HCT116 (cell line): ENCODE data around the gene ARFGAP1.

ENCODE experiments used
- CEBPB ChIP-seq: IDR thresholded peaks from 2 replicates; pipeline ENCODE4 v1.6.1; 2012; ENCODE audit warnings: low read depth
- CTCF ChIP-seq, 3 experiments: fragments of 200-600 bp in 1 of 3; sonication (generic) in 1 of 3; IDR thresholded peaks in 2 of 3; conservative IDR thresholded peaks in 1 of 3; 2 replicates each; pipeline ENCODE4 v1.5.1; 2012 to 2017; ENCODE audit warnings: low read depth in 2 of 3, low read length in 2 of 3, antibody characterized with exemption in 1 of 3, borderline replicate concordance in 1 of 3, control low read depth in 1 of 3, mild to moderate bottlenecking in 1 of 3, mixed read lengths in 1 of 3, mixed run types in 1 of 3, moderate library complexity in 1 of 3; ENCODE audit not compliant: insufficient read depth in 1 of 3
- EZH2 ChIP-seq: fragments of 200-600 bp; sonication (generic); IDR thresholded peaks from 2 replicates; pipeline ENCODE4 v1.6.1; 2017; ENCODE audit warnings: antibody characterized with exemption, mixed run types
- EZH2phosphoT487 ChIP-seq: fragments of 200-600 bp; IDR thresholded peaks from 2 replicates; pipeline ENCODE4 v1.6.1; 2018; ENCODE audit warnings: antibody characterized with exemption, borderline replicate concordance
- POLR2A ChIP-seq: IDR thresholded peaks from 2 replicates; pipeline ENCODE4 v1.7.0; 2011; ENCODE audit warnings: borderline replicate concordance; ENCODE audit not compliant: insufficient read depth, insufficient read length; ENCODE audit errors: extremely low read depth
- REST ChIP-seq: IDR thresholded peaks from 2 replicates; pipeline ENCODE4 v1.6.1; 2012; ENCODE audit warnings: low read depth
- SRF ChIP-seq: IDR thresholded peaks from 2 replicates; pipeline ENCODE4 v1.6.1; 2012; ENCODE audit warnings: low read depth
- TCF7L2 ChIP-seq: IDR thresholded peaks from 2 replicates; pipeline ENCODE4 v1.7.0; 2011; ENCODE audit warnings: borderline replicate concordance, inconsistent platforms; ENCODE audit not compliant: insufficient read depth, insufficient read length; ENCODE audit errors: extremely low read depth
- ZNF274 ChIP-seq: fragments of 200-500 bp; sonication (Bioruptor generic); IDR thresholded peaks from 2 replicates; pipeline ENCODE4 v1.6.1; 2014; ENCODE audit warnings: mild to moderate bottlenecking, low read depth, low read length, inconsistent platforms

- no peak for TF ChIP-seq CTCF (IDR thresholded peaks at IDR 0.05 in 2 of 3, conservative IDR thresholded peaks at IDR 0.05 in 1 of 3; ENCODE audit: borderline replicate concordance in 1 of 3, insufficient read depth in 1 of 3, low read depth in 2 of 3, low read length in 2 of 3)
- no peak for TF ChIP-seq POLR2A
- no peak for TF ChIP-seq SRF
- no peak for TF ChIP-seq REST
- TF ChIP-seq TCF7L2: no peak
- TF ChIP-seq CEBPB: no peak
- TF ChIP-seq EZH2: no peak
- TF ChIP-seq ZNF274: no peak
- no peak for TF ChIP-seq EZH2phosphoT487
Observed at GRCh38 chr20:63260521-63260920, 12.1 kb upstream of the ARFGAP1 start.
